Tibial artery (tissue), 4 donors: Measurements from ENCODE around the gene ZNF597.

Experiments
- DNase-seq, 2 donors: peaks; one replicate each; pipeline ENCODE4 v3.0.0-alpha.2; 2019
- H3K27ac ChIP-seq, 2 donors: fragments of 200-600 bp; sonication (generic) in 1 of 2; 1 replicate in 1 of 2; 2 replicates in 1 of 2; pipeline ENCODE4 v1.5.1; 2018 to 2019; ENCODE audit warnings: mild to moderate bottlenecking in 1 of 2
- H3K27me3 ChIP-seq, 2 donors: fragments of 200-600 bp; sonication (generic) in 1 of 2; one replicate each; pipeline versions ENCODE4 v1.5.1 to v1.6.0; 2016 to 2019
- H3K36me3 ChIP-seq, 3 donors: fragments of 200-600 bp; sonication (generic) in 2 of 3; one replicate each; pipeline ENCODE4 v1.5.1; 2016 to 2019; ENCODE audit warnings: mild to moderate bottlenecking in 2 of 3
- H3K4me1 ChIP-seq, 4 donors: fragments of 200-600 bp; sonication (generic) in 2 of 4; 1 replicate in 3 of 4; 2 replicates in 1 of 4; pipeline ENCODE4 v1.5.1; 2016 to 2019
- H3K4me3 ChIP-seq, 2 donors: fragments of 200-600 bp; sonication (generic) in 1 of 2; 1 replicate in 1 of 2; 2 replicates in 1 of 2; pipeline ENCODE4 v1.5.1; 2018 to 2019; ENCODE audit warnings: mild to moderate bottlenecking in 2 of 2
- H3K9me3 ChIP-seq, 3 donors: fragments of 200-600 bp; sonication (generic) in 1 of 3; one replicate each; pipeline ENCODE4 v1.5.1; 2016 to 2019
- intact Hi-C: fragments of 100-400 bp; cut with DNase I; formaldehyde crosslinking; loops from one replicate; pipeline ENCODE4 v1.15.0; 2023; ENCODE audit warnings: low total_unique reads
- TF ChIP-seq, protein P1 (sequence below), 2 experiments: fragments of 200-600 bp in 1 of 2; fragments of 450-650 bp in 1 of 2; IDR thresholded peaks; one replicate each; pipeline ENCODE4 v1.5.1; 2017 to 2019; ENCODE audit warnings: antibody characterized with exemption in 2 of 2, mild to moderate bottlenecking in 1 of 2, moderate library complexity in 1 of 2

The ZNF597 gene

DNA sequence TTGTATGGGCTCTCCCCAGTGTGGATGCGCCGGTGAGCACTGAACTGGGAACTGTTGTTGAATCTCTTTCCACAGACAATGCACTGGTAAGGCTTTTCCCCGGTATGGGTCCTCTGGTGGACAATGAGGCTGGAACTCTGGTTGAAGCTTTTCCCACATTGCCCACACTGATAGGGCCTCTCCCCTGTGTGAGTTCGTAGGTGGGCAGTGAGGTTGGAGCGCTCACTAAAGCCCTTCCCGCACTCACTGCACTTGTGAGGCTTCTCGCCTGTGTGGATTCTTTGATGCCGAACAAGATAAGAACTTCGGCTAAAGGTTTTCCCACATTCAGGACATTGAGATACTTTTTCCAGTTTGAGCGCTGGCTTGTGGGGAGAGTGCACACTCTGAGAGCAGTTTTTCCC is 60.3 kb downstream of the ZNF597 start:
- Histone ChIP-seq H3K27me3 (no peaks in the 10 kb centered on the region), H3K27ac (no peak overlapping the region), H3K4me1 (no peaks in the 10 kb centered on the region), H3K36me3 (peaks cover 73 to 85% (median 80%) of the 10 kb centered on the region in 3 donors), H3K9me3 (peaks cover 19 to 89% (median 34%) of the 10 kb centered on the region in 3 donors), H3K4me3 (no peak overlapping the region)
- intact Hi-C loops, result no loop called here
- no peak for DNase-seq
- TF ChIP-seq, protein P1, sequence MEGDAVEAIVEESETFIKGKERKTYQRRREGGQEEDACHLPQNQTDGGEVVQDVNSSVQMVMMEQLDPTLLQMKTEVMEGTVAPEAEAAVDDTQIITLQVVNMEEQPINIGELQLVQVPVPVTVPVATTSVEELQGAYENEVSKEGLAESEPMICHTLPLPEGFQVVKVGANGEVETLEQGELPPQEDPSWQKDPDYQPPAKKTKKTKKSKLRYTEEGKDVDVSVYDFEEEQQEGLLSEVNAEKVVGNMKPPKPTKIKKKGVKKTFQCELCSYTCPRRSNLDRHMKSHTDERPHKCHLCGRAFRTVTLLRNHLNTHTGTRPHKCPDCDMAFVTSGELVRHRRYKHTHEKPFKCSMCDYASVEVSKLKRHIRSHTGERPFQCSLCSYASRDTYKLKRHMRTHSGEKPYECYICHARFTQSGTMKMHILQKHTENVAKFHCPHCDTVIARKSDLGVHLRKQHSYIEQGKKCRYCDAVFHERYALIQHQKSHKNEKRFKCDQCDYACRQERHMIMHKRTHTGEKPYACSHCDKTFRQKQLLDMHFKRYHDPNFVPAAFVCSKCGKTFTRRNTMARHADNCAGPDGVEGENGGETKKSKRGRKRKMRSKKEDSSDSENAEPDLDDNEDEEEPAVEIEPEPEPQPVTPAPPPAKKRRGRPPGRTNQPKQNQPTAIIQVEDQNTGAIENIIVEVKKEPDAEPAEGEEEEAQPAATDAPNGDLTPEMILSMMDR (IDR thresholded peaks at IDR 0.05), result no peak
